CD4-positive, alpha-beta T cell treated with Interleukin-1 beta for 1 hour (primary cell): ENCODE results near the gene TK2.
"Not testable (repeated sequence)": the region's sequence is repeated elsewhere in the genome, so short reads cannot be mapped to it uniquely, and the experiment has no call there.

Experiments
- DNase-seq, 2 donors: peaks; one replicate each; pipeline ENCODE4 v3.0.0-alpha.2; 2020 to 2022

The TK2 gene

DNA sequence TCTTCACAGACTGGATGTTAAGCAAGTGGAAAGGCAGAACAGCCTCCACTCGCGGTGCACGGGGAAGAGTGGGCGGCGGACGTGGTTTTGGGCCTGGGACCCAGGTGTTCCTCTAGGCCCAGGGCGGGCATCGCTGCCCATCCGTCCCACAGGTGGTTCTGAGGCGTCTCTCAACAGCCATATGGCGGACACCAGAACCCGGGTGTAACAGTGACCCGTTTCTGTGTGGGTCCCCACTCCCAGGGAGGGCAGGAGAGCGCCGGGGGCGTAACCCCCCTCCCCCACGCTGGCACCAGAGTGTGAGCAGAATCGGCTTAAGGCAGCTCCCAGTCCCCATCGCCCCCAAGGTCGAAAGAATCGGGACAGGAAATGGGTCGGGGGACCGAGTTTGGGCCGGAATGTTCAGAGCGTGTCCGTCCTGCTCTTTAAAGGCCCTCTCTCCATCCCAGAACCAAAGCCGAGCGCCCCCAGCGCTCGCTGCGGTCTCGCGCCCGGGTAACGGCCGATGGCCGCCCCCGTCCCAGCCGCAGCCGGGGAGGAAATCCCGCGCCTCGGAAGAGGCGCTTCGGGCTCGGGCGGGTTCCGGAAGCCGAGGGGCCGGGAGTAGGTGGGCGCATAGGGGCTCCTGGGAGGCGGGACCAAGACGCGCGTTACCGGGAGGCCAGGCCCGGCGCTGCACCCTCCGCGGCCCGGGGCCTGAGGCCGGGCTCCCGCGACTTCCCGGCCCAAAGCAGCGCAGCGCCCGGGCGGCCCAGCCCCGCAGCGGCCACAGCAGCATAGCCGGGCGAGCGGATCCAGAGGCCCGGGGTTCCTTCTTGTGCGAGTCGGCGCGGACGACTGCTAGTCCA lies at the start of gene TK2:
Gene TK2 (minus strand): TSS at position 839 of the 848 bp plus-strand sequence. CDS start 61 bp downstream, at position 778.
- peak; percentile 43 to 56 for DNase-seq

DNA sequence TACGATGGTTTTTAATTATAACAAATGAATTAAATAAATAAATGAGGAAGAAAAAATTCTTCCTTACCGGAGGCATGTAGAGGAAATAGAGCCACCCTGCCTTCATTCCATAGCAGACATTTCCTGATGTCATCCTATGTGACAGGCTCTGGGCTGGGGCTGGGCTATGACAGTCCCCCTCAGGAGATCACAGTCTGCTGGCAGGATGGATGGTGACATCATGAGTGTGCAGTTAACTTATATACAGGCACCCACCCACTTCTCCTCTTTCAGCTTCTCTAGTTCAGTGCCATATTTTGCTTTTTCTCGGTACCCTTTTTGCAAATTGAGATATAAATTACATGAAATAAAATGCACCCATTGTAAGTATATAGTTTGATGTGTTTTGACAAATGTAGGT lies 48.2 kb upstream of the TK2 start:
- DNase-seq, result no peak

DNA sequence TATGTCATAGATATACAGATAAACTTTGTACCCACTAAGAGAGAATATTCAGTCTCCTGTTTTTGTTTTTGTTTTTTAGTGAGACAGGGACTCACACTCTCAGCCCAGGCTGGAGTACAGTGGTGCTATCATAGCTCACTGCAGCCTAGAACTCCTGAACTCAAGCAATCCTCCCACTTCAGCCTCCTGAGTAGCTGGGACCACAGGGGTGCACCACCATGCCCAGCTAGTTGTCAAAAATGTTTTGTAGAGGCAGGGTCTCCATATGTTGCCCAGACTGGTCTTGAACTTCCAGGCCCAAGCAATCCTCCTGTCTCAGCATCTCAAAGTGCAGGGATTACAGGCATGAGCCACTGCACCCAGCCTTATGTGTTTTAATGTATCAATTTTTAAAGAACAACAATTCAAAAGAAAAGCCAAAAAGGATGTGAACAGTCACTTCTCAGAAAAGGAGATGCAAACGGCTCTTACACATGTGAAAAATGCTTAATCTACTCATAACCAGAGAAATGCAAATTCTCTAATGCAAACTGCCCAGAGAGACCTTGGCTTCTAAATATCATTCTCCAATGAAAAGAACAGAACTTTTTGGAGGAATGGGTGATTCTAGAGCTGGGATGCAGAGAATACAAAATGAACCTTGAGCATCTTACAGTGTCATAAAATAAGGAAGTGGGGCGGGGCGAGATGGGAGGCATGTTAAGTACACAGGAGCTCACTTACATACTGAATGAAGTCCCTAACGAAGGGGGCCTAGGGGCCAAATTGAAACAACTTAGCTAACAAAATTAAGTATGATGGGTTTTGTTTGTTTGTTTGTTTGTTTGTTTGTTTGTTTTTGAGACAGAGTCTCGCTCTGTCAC lies 47.3 kb upstream of the TK2 start:
- DNase-seq, result no peak

DNA sequence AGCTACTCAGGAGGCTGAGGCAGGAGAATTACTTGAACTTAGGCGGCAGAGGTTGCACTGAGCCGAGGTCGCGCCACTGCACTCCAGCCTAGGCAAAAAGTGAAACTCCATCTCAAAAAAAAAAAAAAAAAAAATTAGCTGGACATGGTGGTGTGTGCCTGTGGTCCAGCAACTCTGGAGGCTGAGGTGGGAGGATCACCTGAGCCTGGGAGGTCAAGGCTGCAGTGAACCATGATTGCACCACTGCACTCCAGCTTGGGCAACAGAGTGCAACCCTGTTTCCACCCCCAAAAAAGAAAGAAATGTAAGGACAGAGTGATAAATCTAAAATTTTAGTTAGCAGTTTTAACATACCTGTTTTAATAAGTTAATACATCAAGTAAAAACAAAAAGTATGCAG lies 46.6 kb upstream of the TK2 start:
- not testable (repeated sequence) for DNase-seq

DNA sequence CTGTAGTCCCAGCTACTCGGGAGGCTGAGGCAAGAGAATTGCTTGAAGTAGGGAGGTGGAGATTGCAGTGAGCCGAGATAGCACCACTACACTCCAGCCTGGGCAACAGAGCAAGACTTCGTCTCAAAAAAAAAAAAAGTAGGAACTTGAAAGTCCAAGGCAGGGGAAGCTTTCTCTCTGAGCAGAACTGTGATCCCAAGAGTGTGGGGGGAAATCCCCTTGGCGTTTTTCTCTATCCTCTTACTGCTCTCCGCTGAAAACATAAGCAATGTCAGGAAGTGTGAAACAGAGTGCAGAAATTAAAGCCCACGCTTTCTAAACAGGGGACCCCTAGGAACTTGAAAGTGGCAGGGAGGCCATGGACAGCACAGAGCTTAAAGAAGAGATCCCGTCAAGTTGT lies 44.8 kb upstream of the TK2 start:
- DNase-seq, result no peak

DNA sequence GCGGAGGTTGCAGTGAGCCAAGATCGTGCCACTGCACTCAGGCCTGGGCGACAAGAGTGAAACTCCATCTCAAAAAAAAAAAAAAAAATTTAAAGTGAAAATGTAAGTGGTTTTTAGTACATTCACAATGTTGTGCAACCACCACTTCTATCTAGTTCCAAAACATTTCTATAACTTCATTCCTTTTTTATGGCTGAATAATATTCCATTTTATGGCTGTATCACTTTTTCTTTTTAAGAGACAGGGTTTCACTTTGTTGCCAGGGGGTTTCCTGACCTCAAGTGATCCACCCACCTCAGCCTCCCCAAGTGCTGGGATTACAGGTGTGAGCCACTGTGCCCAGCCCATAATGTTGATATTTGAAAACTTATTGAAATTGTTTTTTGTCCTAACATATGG lies 42.9 kb upstream of the TK2 start:
- no peak for DNase-seq

DNA sequence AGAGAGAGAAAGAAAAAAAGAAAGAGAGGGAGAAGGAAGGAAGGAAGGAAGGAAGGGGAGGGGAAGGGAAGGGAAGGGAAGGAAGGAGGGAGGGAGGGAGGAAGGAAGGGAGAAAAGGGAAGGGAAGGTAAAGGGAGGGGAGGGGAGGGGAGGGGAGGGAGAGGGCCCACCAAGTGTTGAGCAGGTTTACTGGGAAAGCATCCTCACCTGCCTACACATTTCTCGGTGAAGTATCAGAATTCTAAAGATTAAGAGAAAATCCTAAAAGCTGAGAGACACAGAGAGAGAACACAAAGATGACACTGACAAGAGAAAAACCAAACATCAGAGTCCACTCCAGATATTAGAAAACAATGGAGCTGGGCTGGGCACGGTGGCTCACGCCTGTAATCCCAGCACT lies 42.3 kb upstream of the TK2 start:
- no peak for DNase-seq

DNA sequence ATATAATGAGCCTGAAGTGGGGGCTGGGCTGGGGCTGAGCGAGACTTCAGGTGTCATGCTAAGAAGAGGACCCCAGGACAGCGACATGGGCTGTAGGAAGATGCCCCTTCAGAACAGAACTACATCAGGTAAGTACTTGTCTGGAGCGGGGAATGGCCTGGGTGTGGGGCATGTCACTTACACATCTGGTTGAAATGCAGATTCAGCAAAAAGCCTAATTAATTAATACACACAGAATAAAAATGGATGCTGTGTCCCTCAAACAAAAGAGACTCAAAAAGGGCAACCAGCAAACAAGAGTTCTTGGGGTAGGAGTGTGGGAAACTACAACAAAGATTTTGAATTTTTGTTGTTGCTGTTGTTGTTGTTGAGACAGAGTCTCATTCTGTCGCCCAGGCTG lies 41.1 kb upstream of the TK2 start:
- no peak for DNase-seq

DNA sequence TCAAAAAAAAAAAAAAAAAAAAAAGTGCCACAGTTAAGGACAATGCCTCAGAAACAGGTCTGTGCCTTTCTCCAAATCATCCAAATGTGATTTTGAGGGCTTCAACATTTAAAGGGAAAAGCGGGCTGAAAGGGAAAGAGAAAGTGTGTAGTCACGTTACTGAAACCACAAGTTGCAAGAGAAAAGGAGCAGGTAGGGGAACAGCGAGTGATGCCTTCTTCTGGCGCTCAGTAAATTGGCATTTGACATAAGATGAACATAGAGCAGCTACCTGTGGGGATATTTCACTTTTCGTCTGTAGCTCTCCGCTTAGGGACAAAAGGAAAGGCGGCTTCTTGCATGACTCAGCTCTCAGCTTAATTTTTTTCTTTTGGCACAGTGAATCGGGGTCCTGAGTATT lies 40.4 kb upstream of the TK2 start:
- DNase-seq, result peak in 1 of 2 donors; percentile 49

DNA sequence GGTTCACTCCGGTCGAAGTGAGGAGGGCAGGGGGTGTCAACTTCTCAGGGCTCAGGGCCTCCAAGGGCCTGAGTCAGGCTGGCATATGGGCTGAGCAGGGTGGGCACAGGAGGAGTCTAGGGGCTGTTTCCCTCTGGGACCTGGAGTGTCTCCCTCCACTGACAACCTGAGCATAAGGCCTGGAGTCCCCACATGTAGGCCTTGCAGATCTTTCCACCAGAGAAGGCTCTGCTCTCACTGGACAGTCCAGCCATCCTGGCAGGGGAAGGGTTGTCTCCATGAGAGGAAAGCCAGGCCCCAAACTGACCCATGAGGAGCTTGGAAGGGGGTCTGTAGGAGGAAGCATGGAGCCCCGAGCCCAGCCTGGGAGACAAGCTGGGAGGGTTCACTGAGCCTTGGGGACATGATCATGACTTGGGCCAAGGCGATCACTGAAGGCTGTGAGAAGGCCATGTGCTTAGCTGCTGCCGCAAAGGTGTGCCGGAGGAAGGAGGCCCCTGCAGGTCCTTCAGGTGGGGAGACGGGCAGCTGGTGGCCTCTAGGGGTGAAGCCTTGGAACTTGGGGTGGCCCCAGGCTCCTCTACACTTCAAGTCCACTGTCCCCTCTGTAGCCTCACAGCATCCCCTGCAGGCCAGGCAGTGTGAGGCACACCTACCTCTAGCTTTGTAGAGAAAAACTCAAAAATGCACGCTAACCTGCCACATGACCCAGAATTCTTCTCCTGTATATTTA lies 39.2 kb upstream of the TK2 start:
- peak; percentile 77 to 83 for DNase-seq

DNA sequence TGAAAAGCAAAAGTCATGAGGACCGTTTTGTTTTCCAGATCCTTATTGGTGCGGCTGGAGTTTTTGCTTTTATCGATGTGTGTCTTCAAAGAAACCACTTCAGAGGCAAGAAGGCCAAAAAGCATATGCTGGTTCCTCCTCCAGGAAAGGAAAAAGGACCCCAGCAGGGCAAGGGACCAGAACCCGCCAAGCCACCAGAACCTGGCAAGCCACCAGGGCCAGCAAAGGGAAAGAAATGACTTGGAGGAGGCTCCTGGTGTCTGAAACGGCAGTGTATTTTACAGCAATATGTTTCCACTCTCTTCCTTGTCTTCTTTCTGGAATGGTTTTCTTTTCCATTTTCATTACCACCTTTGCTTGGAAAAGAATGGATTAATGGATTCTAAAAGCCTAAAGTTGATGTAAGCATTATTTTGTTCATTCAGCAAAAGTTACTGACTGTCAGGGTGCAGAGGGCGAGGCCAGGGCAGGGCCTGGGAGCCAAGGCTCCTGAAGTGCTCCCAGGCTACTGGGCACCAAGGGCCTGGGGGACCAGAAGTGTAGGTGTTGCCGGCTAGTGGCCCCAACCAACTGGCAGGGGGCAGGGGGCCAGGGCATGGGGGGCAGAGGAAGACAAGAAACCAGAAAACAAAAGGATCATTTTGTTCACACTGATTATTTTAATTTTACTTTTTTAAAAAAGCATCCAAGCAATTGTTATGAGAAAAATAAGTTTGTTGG lies 38.1 kb upstream of the TK2 start:
- no peak for DNase-seq

DNA sequence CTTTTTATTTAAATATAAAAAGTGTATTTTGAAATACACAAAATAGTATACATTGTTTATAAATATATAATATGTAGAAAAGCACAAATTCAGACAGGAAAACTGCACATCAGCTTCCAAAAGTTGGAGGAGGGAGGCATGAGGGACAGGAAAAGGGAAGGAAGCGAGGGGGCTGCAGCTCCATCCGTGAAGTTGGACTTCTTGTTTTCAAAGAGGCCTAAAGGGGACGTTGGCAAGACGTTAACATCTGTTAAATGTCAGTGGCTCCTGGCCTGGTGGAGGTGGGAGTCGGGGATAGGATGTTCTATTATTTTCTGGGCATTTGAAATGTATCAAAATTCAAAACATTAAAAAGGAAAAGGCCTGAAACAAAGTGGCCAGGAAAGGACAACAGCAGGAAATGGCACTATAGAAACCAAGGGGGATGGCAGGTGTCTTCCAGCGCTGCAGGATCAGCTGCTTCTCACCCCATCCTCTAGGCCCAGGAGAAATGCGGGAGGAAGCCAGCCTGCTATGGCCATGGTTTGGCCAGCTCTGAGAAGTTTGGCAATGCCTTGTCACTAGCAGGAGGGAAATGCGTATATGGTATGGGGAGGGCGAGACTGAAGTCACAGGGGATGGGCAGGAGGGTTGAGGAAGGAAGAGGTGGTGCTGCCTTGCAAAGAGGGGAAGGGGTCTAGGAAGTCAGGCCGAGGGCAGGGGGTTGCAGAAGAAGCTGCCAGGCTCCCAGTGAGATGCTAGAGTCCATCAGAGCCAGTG lies 35.7 kb upstream of the TK2 start:
- peak in 1 of 2 donors; percentile 22 for DNase-seq

DNA sequence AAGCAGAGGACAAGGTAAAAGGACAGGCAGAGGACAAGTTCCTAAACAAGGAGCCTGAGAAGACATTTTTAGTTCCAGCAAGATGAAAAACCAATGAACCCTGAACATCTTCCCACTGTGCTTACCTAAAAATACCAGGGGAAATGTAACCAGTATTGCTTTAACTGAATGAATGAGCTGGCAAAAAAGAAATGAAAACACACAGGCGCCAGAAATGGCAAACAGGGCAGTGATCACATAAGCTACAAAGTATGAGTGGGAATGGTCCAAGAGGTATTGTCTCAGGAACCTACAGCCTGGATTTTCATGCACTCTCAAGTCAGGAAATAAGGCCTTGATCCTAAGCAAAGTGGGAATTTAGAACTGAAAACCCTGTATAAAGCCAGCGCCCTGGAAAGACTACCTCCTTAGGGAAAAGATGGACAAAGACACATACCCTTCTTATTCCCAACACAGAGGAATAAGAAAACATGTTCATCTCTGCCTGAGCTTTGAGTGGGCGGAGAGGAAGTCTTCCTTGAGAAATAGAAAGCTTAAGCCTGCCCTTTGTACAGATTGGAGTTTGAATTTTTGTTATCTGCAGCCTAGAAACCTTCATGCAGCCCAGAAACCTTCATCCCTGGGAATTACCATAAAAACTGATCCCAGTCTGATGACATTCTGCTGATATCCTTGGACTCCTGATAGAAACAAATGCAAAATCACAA lies 31.5 kb upstream of the TK2 start:
- no peak for DNase-seq

DNA sequence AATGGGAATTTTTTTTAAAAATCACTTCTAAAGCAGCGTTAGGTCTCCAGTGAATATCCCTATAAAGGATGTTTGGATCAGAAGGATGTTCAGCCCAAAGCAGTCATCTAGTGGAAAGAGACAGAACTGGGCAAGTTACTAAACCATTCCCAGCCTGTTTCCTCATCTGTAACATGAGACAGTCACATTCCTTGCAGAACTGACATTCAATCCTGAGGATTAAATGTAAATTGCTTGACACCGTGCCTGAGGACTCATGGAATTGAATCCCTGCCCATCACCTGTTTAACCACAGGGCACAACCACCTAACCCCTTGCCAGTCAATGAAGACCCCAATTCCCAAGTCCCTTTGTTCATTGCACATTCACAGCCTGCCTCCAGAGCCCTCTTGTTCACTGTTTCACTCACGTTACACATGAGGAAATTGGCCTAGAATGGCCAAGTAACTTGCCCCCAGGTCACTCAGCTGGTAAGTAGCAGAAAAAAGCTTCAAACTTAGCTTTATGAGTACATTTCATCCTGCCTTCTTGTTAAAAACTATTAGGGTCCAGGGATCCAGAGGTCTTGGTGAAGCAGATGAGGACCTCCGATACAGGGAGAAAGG lies 30.8 kb upstream of the TK2 start:
- DNase-seq, result no peak

DNA sequence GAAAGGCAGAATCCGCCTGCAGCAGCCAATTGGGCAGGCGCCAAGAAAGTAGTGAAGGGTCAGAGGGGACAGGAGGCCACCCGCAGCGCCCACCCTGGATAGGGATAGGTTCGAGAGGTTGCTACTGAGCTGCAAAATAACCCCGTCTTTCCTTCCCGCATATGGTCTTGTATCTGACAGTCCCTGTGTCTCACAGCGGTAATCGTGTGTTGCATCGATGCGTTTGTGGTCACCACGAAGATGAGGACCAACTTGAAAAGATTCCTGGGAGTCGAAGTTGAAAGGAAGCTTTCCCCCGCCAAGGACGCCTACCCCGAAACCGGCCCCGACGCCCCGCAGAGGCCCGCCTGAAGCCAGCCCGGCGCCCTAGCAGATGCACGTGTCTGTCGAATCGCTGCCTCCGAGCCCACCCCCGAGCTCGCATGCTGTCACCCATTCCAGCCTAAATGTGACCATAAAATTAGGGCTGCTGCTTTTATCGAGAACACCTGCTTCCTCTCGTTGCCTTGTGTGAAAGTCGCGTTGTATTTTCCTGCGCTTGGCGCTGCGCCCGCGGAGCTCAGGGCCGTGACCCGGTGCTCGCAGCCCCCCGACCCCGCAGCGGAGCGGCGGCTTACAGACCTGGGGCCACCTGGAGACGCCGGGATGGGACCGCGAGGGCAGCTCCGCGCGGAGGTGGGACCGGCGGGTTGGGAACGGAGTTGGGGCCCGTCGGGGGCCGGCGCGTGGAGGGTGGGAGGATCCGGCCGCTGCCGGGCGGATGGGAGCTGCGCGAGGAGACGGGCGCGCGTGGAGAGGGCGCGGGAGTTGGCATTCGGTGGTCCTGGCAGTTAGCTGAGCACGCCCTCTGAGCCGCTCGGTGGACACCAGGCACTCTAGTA lies 29.0 kb upstream of the TK2 start, which contains the start of gene CMTM2:
Gene CMTM2 (plus strand): TSS at position 813 of the 881 bp plus-strand sequence. CDS start 145 bp downstream, outside the sequence.
- no peak for DNase-seq

DNA sequence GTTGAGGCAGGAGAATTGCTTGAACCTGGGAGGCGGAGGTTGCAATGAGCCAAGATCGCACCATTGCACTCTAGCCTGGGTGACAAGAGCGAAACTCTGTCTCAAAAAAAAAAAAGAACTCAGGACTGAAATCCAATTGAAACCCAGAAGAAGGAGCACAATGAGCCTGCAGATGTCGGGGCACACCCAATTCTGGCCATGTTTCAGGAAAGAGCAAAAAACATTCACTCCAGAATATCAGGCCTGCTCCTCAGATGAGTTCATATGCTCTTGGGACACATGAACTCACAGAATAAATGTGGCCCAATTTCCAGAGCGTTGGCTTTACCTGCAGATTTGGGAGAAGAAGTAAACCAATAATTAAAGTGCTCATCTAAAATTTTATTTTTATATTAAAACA lies 26.4 kb upstream of the TK2 start:
- no peak for DNase-seq

DNA sequence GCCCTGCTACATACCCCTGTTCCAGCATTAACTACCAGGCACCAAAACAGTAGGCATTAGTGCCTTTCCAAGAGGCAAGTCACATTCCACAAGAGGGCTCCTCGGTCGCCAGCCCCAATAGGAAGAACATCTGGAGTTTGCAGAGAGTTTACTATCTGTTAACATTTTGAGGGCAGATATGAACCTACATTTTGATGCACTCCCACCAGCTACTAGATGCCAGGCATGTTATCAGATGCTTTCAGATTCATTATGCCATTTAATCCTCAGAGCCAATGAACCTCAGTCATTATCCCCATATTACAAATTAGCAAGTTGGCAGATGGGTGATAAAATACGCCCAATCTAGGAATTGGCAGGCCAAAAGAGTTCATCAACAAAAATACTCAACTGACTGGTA lies 25.1 kb upstream of the TK2 start:
- DNase-seq, result no peak

DNA sequence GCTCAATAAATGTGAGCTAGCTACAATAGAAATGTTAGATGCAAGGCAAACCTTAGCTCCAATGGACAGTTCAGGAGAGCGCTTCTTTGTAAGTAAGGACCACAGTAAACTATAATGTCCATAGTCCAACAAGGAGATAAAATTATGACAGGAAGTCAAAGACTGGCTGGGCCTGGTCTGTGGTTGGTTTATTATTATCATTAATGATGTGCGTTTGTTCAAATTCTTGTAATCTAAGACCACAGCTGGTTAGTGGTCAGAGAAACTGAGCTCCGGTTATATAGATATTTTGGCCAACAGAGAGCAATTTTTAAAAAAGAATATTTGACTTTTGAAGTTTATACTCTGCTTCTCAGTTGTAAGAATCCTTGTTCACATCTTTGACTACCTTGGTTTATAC lies 24.6 kb upstream of the TK2 start:
- no peak for DNase-seq

DNA sequence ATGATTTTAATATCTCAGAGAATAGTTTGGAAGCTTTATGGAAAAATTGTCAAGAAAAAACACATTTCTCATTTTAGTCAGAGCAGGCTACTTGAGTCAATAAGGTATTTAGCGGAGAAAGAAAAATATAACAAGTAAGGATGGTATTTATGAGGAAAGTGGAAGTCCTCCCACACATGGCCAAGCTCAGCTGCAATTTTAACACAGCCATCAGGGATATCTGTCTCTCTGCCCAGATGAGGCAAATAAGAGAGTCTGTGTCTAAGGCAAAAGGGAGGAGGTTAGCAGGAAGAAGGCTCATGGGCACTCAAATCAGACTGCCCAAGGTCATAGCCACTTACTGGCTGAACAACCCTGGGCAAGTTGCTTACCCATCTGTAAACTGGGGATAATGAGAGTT lies 24.2 kb upstream of the TK2 start:
- DNase-seq, result no peak

DNA sequence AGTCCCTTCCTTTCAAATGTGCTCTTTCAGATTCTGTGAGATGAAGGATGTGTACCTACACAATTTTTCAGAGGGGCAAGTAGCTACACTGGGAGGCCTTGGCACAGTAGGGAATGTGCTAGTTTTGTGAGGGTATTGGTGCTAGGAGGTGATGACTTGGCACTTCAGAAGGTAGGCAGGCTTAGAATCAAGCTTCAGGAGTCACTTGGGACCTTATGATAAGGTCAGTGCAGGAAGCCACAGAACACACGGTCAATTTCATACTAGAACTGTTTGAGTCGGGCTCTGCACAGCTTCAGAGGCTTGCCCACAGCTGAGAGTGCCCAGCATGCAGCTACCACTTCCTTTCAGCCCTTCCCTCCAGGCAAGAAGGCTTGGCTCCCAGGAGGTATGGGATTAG lies 22.4 kb upstream of the TK2 start:
- no peak for DNase-seq
